Activated T-cell treated with anti-CD3 and anti-CD28 coated beads, Interleukin-2, amount 50 U/mL, for 4 hours (primary cell): Measurements from ENCODE around the gene SOAT2. TPM values are rescaled to one million over a fixed set of nuclear protein-coding genes. Genes with fewer than 3 reads are reported as not detected.

Experiments
- ATAC-seq, 2 donors: fragments of 200-7000 bp; cut with Tn5 transposase; one replicate each; pipeline ENCODE4 v1.10.0; 2021
- DNase-seq: peaks from one replicate; pipeline ENCODE4 v3.0.0-alpha.2; 2020
- H3K27me3 Mint-ChIP-seq: one replicate; pipeline ENCODE4 v1.8.0; 2021; ENCODE audit warnings: low read depth, mixed read lengths
- H3K36me3 Mint-ChIP-seq: one replicate; pipeline ENCODE4 v1.8.0; 2022; ENCODE audit warnings: mixed read lengths; ENCODE audit not compliant: insufficient read depth
- H3K4me1 Mint-ChIP-seq: one replicate; pipeline ENCODE4 v1.8.0; 2021; ENCODE audit warnings: low read depth, mixed read lengths
- H3K4me3 Mint-ChIP-seq: one replicate; pipeline ENCODE4 v1.8.0; 2021; ENCODE audit warnings: mild to moderate bottlenecking, moderate library complexity, mixed read lengths
- H3K9me3 Mint-ChIP-seq: one replicate; pipeline ENCODE4 v1.8.0; 2021; ENCODE audit warnings: mixed read lengths
- total RNA-seq, 3 donors: library from RNA; stranded (reverse); gene quantifications; one replicate each; pipeline ENCODE4 v1.2.1, GENCODE V29; 2021

Gene SOAT2
- total RNA-seq, 3 donors from 2014 or later: 0.15 to 0.54 (median 0.32) TPM

DNA sequence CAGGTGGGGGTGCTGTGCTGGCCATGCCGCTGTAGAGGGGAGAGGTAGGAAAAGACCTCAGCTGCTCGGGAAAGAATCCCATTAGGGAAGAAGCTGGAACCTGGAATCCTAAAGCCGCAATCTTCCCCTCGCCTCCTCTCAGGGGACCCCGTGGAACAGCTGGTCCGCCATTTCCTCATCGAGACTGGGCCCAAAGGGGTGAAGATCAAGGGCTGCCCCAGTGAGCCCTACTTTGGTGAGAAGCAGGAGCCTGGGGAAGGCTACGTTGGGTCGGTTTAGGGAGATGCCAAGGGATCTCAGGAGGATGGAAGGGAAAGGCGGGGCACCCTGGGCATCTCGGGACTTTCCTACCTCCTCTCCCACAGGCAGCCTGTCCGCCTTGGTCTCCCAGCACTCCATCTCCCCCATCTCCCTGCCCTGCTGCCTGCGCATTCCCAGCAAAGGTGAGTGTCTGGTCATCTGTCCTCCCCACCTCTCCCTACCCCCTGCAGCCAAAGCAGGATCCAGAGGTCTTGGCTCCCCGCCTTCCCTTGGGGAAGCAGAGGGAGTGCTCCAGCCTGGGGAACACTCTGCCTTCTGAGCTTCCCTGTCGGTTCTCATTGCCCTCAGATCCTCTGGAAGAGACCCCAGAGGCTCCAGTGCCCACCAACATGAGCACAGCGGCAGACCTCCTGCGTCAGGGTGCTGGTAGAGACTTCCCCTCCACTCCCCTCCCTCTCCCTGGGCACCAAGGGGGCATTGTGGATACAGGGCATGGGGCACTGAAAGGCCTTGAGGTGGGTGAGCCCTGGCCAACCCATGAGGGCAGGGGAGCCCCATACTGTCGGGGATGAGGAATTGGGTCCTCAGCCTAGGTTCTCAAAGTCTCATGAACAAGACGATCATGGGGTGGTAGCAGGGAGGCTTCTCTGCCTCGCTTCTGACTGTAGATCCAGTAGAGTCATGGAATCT, 41.0 kb upstream of the SOAT2 start:
- Mint-ChIP-seq H3K4me3 (no peak overlapping the region), H3K36me3 (peaks cover 10% of the 10 kb centered on the region), H3K4me1 (peaks cover 5% of the 10 kb centered on the region), H3K9me3 (no peaks in the 10 kb centered on the region), H3K27me3 (no peaks in the 10 kb centered on the region)
- DNase-seq (no peak), ATAC-seq (no peak)

DNA sequence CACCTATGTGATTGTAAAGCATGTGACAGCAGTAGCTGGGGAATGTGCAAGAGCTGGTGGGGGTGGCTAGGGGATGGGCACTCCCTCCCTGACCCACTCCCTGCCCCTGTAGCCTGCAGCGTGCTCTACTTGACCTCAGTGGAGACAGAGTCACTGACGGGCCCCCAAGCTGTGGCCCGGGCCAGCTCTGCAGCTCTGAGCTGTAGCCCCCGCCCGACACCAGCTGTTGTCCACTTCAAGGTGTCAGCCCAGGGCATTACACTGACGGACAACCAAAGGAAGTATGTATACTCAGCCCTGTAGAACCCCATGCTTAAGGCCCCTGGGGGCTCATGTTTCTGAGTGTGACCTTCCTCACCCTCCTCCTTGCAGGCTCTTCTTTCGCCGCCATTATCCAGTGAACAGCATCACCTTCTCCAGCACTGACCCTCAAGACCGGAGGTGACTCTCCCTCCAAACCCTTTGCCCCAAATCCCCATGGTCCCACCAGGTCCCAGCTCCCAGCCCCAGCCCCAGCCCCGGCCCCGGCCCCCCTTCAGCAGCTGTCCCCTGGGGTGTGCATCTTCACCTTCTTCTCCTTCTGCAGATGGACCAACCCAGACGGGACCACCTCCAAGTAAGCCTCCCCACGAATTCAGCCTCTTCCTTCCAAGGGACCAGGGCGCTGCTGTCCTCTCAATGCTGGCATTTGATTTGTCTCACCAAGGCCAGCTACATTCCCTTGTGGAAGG, 40.1 kb upstream of the SOAT2 start:
- no peaks in the 10 kb centered on the region for H3K9me3 Mint-ChIP-seq
- ATAC-seq (no peak), DNase-seq (no peak)
- H3K36me3 Mint-ChIP-seq: peaks cover 11% of the 10 kb centered on the region
- peaks cover 5% of the 10 kb centered on the region for H3K4me1 Mint-ChIP-seq
- H3K27me3 Mint-ChIP-seq: no peaks in the 10 kb centered on the region
- H3K4me3 Mint-ChIP-seq: no peak overlapping the region

DNA sequence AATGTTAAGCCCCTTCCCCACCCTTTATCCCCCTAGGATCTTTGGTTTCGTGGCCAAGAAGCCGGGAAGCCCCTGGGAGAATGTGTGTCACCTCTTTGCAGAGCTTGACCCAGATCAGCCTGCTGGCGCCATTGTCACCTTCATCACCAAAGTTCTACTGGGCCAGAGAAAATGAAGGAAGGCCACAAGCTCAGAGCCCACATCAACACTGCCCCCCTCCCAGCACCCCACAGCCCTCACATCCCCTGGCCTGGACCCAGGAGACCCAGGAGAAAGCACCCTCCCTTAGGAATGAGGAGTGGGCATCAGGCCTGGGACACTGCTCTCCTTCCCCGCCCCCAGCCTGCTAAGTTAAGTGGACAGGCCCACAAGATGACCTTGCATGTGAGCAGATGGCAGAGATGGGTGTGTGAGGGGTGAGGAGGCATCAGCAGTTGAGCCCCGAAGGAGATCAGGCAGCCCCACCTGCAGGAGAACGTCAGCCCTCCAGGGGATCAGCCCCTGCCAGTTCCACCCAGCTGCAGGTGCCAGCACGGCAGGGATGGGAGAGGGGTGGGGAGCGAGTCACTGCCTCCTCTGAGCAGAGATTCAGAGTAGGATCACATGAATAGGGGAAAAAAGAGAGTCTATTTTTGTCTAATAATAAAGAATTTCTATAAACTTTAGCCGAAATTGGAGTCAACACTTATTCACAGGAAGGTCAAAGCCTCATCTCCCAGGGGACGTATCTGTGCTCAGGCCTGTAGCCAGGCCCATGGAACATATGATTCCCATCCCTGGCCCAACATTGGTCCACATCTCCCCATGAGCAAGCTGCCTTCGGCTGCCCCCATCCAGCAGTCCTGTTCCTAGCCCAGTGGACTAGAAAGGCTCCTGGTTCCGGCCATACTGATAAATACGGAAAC, 39.3 kb upstream of the SOAT2 start:
- H3K36me3 Mint-ChIP-seq: peaks cover 13% of the 10 kb centered on the region
- H3K4me1 Mint-ChIP-seq: peaks cover 5% of the 10 kb centered on the region
- DNase-seq: no peak
- H3K4me3 Mint-ChIP-seq: no peak overlapping the region
- ATAC-seq: no peak
- no peaks in the 10 kb centered on the region for H3K9me3 Mint-ChIP-seq
- no peaks in the 10 kb centered on the region for H3K27me3 Mint-ChIP-seq

DNA sequence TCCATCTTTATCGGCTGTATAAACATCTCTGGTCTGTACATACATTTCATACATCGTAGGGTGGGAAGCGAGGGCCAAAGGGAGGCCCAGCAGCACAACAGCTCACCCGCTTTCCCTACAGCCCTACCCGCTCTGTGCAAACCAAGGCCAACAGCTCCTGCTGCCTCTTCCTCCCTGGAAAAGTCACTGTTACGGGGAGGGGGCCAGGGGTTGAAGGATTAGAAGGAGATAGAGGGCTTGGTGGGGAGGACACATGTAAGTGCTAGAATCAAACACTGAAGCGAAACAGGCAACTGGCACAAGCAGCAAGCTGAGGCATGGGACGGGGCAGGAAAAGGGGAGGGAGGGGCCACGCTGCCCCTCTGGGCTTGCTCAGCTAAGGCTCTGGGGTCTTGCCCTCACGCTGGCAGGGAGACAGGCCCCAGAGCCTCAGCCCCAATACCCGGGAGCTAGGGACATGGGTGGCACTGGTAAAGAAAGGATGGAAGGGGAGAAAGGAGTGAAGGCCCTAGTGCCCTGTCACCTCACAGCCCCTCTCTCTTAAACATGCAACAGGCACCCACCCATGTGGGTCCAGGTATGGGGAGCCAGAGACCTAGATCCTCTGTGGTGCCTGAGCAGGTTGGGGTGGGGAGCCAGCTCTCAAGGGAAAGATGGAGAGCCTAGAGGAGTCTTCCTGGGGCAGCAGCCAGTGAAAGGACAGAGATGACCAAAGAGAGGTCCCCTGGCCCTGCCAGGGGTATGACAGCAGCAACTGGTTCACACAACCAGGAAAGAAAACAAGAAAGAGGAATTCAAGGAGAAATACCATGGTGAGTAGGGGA, 38.5 kb upstream of the SOAT2 start:
- Mint-ChIP-seq H3K9me3 (no peaks in the 10 kb centered on the region), H3K4me1 (peaks cover 5% of the 10 kb centered on the region), H3K4me3 (no peak overlapping the region), H3K36me3 (peaks cover 13% of the 10 kb centered on the region), H3K27me3 (no peaks in the 10 kb centered on the region)
- DNase-seq (no peak), ATAC-seq (no peak)

DNA sequence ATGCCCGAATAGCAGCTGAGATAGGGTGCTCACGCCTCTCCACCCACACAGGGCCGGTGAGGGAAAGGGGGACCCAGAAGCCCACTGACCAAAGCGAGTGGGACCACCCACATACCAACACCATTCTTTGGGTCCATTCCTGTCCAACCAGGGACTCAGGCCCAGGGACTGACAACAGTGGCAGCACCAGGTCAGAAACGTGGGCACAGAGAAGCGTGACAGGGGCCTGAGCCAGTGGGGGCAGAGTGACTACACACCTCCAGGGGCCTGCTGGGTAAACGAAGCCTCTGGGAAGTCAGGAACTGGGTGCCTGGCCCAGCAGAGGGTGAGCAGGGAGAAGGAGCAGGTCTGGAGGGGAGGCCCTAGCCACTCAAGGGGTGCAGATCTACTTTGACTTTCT, 37.8 kb upstream of the SOAT2 start:
- DNase-seq (no peak), ATAC-seq (no peak)
- peaks cover 15% of the 10 kb centered on the region for H3K36me3 Mint-ChIP-seq
- H3K27me3 Mint-ChIP-seq: no peaks in the 10 kb centered on the region
- H3K9me3 Mint-ChIP-seq: no peaks in the 10 kb centered on the region
- H3K4me3 Mint-ChIP-seq: no peak overlapping the region
- H3K4me1 Mint-ChIP-seq: peaks cover 5% of the 10 kb centered on the region

DNA sequence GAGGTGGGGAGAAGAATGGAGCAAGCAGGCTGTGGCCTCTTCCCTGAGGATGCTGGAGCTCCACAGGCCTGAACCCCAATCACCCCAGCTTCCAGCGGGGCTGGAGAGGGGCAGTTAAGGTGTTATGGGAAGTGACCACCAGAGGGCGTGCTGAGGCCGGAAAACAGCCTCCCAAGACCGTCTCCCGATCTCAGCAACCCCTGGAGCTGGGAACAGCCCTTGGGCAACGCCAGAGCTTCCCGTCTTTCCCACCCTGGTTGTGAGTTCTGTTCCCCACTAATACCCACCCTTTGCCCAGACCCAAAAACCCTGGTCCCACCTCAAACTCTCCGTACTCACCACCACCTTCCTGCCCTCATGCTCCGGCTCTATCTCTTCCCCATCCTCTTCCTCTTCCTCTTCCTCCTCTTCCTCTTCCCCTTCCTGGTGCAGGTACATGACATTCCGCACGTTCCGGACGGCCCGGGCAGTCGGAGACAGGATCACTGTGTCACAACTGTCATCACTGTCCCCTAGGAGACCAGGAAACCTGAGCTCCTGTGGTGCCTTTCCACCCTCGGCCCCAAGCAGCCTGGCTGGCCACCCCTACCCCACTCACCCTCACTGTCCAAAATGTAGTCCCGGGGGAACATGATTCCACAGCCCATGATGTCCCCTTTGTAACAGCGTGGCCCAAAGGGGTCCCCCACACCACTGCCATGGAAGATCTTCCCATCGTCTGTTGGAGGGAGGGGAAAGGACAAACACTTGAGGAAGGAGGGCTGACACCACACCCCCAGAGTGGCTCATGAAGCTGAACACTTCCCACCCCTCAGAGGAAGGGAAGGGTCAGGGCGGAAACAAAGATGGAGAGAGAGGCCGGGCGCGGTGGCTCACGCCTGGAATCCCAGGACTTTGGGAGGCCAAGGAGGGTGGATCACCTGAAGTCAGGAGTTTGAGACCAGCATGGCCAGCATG, 37.0 kb upstream of the SOAT2 start:
- no peaks in the 10 kb centered on the region for H3K27me3 Mint-ChIP-seq
- H3K36me3 Mint-ChIP-seq: peaks cover 17% of the 10 kb centered on the region
- no peak overlapping the region for H3K4me3 Mint-ChIP-seq
- peaks cover 5% of the 10 kb centered on the region for H3K4me1 Mint-ChIP-seq
- peak; percentile 68 to 69 for ATAC-seq
- H3K9me3 Mint-ChIP-seq: no peaks in the 10 kb centered on the region
- DNase-seq: peak; percentile 72

DNA sequence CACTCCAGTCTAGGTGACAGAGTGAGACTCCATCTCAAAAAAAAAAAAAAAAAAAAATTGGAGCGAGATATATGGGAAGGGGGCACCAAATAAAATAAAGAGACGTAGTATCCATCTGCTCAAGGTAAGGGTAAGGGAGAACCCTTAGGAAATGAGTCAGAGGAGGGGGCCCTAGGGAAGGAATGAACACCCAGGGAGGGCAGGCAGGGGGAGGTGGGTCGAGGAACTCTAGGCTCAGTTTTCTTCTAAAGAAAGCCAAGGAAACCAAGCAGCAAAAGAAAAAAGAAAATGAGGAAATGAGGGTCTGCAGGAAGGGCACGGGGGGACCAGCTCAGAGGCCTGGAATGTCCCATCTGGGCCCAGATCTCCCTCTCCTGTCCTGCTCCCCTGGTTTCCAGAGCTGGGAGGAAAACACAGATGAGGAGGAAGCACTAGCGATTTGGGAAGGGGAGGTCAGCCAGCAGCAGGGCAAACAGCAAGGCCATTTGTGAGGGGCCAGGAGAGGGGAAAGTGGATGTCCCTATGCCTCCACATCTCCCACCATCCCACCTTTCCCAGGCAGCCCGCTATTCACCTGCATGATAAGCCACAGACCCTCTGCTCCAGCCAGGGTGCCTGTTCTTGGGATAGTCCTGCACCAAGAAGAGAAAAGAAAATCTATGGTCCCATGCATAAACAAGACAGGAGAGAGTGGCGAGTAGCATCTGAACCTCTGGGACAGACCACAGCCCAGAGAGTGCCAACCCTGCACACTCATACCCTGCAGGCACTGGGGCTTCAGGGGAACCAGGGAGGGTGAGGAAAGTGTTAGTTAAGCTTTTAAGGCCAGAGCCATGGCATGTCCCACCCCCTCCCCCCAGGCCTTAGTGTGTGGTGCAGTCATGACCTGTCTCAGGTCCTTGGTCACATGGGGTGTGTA, 36.0 kb upstream of the SOAT2 start:
- Mint-ChIP-seq H3K27me3 (no peaks in the 10 kb centered on the region), H3K4me1 (peaks cover 7% of the 10 kb centered on the region), H3K36me3 (peaks cover 24% of the 10 kb centered on the region), H3K4me3 (no peak overlapping the region), H3K9me3 (no peaks in the 10 kb centered on the region)
- DNase-seq (no peak), ATAC-seq (peak in 1 of 2 donors; percentile 19)

DNA sequence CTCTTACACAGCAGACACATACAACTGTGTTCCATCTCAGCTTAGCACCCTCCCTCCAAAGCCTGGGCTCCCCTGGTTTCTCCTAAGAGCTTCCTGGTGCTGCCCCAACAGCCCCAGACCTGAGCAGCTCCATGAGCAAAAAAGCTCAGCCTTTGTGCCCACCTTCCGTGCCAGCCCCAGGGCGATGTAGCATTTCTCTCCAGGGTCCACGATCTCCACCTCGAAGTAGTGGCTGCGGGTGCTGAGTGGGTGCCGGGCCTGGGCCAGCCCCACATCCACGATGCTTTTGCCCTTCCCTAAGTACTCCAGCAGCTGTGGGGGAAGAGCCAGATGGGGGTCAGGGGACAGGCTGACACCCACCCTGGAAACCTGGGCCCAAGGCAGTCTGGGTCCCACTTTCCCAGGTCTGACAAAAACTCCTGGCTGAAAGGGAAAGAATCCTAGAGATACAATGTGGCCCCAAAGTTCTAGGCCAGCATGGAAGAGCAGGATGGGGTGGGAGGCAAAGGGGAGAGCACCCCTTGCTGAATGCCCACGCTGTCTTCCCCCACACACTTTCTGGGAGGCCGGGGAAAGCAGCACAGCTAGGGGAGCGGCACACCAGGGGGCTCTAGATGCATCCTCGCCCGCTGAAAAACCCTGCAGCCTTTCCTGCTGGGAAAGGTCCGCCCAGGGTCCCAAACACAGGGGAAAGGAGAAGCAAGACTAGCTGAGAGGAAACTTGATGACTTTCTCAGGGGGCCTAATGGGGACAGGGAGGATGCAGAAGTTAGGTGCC, 35.1 kb upstream of the SOAT2 start:
- DNase-seq (no peak), ATAC-seq (no peak)
- peaks cover 10% of the 10 kb centered on the region for H3K4me1 Mint-ChIP-seq
- H3K36me3 Mint-ChIP-seq: peaks cover 25% of the 10 kb centered on the region
- no peak overlapping the region for H3K4me3 Mint-ChIP-seq
- H3K27me3 Mint-ChIP-seq: no peaks in the 10 kb centered on the region
- H3K9me3 Mint-ChIP-seq: no peaks in the 10 kb centered on the region

DNA sequence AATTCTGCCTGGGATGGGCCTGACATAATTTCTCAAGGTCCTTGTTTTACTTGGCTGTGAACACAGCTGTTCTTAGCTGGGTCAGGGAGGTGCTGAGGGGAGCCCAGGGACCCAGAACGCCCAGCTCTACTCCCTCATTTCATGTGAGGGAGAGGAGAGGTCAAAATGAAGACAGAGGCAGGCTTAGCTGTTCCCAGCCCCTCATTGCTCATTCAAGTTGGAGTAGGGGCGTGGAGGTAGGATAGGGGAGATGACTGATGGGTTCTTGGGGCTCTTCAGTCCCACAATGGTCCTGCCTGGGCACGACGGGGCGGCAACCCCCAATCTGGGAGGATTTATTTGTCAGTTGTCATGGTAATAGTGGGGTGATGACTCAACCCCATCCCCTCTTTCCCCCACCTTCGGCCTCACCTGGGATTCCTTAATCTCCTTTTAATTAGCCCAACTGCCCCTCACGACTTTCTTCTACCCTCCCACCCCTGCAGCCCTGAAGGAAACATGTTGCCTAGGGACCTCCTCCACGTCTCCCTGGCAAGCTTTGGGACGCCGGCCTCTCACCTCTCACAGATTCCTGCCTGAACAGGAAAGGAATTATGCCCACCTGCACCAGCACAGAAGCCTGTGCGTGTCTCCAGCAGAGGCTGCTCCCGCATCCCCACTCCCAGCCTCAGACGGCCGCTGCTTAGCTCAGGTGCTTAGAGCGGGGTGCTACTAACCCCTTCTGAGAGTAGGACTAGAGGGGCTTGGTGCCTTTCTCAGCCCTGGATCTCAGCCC, 34.3 kb upstream of the SOAT2 start:
- Mint-ChIP-seq H3K4me3 (no peak overlapping the region), H3K27me3 (no peaks in the 10 kb centered on the region), H3K36me3 (peaks cover 25% of the 10 kb centered on the region), H3K4me1 (peaks cover 10% of the 10 kb centered on the region), H3K9me3 (no peaks in the 10 kb centered on the region)
- ATAC-seq (no peak), DNase-seq (no peak)

DNA sequence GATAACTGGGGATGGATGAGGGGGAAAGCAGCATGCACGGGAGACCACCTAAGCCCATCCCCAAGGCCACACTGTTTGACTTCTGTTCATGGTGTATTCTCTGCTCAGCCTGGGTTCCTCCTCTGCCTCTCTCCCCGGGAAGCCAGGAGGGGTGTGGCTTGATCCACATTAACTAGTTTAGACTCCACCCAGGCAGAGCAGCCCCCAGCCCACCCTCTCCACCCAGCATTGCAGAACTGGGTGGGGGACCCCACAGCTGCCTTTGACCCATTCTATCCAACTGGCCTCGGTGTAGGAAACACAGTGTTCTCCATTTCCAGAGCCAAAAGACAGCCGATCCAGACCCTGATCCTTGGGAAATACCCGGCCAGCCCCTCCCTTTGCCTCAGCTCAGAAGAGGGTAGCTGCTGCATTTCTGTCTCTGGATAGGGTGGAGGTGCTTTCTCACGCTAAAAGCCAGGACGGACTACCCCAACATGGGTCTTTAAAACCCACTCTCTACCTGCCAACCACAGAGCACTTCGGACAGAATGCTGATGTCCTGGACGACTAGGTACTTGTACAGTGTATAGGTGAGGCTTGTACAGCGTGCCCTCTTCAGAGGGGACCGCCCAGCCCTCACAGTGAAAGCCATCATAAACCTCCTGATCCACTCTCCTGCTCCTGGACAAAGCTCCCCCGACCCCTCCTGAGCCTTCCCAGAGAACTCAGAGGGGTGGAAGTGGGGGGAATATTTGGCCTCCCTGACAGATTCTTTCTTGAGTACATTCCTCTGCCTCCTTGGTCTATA, 33.5 kb upstream of the SOAT2 start:
- peaks cover 32% of the 10 kb centered on the region for H3K36me3 Mint-ChIP-seq
- no peaks in the 10 kb centered on the region for H3K27me3 Mint-ChIP-seq
- DNase-seq (no peak), ATAC-seq (no peak)
- no peak overlapping the region for H3K4me3 Mint-ChIP-seq
- H3K4me1 Mint-ChIP-seq: peaks cover 18% of the 10 kb centered on the region
- H3K9me3 Mint-ChIP-seq: no peaks in the 10 kb centered on the region
